PC-9 (cell line): ENCODE results near the gene GTPBP6. TPM values are rescaled to one million over a fixed set of nuclear protein-coding genes. Genes with fewer than 3 reads are reported as not detected.

Experiments
- BruUV-seq: library from RNA; stranded (reverse); fragments of 400-500 nt; replicated peaks from 2 replicates; lab custom pipeline; 2021; lab: Mats Ljungman, UMichigan
- CTCF ChIA-PET: fragments of 300-600 bp; sonication (Branson Sonifier 250); formaldehyde crosslinking; loops from one replicate; lab custom pipeline; 2022; ENCODE audit warnings: antibody characterized with exemption; lab: Charles Lee
- POLR2A ChIA-PET: fragments of 300-600 bp; sonication (Branson Sonifier 250); formaldehyde crosslinking; loops from one replicate; lab custom pipeline; 2022; ENCODE audit warnings: antibody characterized with exemption; ENCODE audit not compliant: unreplicated experiment; lab: Charles Lee
- DNase-seq, 2 experiments: peaks; one replicate each; pipeline versions ENCODE4 v3.0.0 to v3.0.0-alpha.2; 2015 to 2022; ENCODE audit warnings: mixed read lengths in 1 of 2
- H2AFZ ChIP-seq: fragments of 200-600 bp; sonication (generic); 2 replicates; pipeline ENCODE4 v1.8.1; 2017; ENCODE audit warnings: antibody characterized with exemption
- H3F3A ChIP-seq: fragments of 200-600 bp; sonication (generic); 2 replicates; pipeline ENCODE4 v1.8.1; 2017; ENCODE audit warnings: antibody characterized with exemption, mild to moderate bottlenecking, low read depth; ENCODE audit not compliant: insufficient read depth
- H3K27ac ChIP-seq: fragments of 200-600 bp; sonication (generic); 2 replicates; pipeline ENCODE4 v1.6.1; 2016; ENCODE audit warnings: mixed run types
- H3K27me3 ChIP-seq: fragments of 200-600 bp; sonication (generic); 2 replicates; pipeline ENCODE4 v1.6.1; 2016; ENCODE audit warnings: low read depth, mixed run types; ENCODE audit not compliant: insufficient read depth
- H3K36me3 ChIP-seq: fragments of 200-600 bp; sonication (generic); 2 replicates; pipeline ENCODE4 v1.6.1; 2016; ENCODE audit warnings: low read depth, mixed run types
- H3K4me1 ChIP-seq: fragments of 200-600 bp; sonication (generic); replicated peaks from 2 replicates; pipeline ENCODE4 v1.6.1; 2016; ENCODE audit warnings: mixed run types; ENCODE audit not compliant: insufficient read depth
- H3K4me2 ChIP-seq: fragments of 200-600 bp; sonication (generic); 2 replicates; pipeline ENCODE4 v1.6.1; 2017; ENCODE audit warnings: mixed run types
- H3K4me3 ChIP-seq: fragments of 200-600 bp; sonication (generic); 2 replicates; pipeline ENCODE4 v1.6.1; 2016; ENCODE audit warnings: mixed run types
- H3K79me2 ChIP-seq: fragments of 200-600 bp; sonication (generic); 2 replicates; pipeline ENCODE4 v1.6.1; 2017; ENCODE audit warnings: low read depth, mixed run types
- H3K9me2 ChIP-seq: fragments of 200-600 bp; sonication (generic); 2 replicates; pipeline ENCODE4 v1.8.1; 2017; ENCODE audit warnings: mild to moderate bottlenecking; ENCODE audit not compliant: insufficient read depth
- H3K9me3 ChIP-seq: fragments of 200-600 bp; sonication (generic); 2 replicates; pipeline ENCODE4 v1.8.1; 2016; ENCODE audit warnings: low read depth; ENCODE audit not compliant: insufficient read depth
- H4K20me1 ChIP-seq: fragments of 200-600 bp; sonication (generic); 2 replicates; pipeline ENCODE4 v1.8.1; 2017; ENCODE audit not compliant: insufficient read depth
- CTCF ChIP-seq: fragments of 200-600 bp; sonication (generic); conservative IDR thresholded peaks from 2 replicates; pipeline ENCODE4 v1.6.1; 2017; ENCODE audit warnings: mixed run types, antibody characterized with exemption, mild to moderate bottlenecking, moderate library complexity
- EZH2 ChIP-seq: fragments of 200-600 bp; sonication (generic); IDR thresholded peaks from 2 replicates; pipeline ENCODE4 v1.8.0; 2017; ENCODE audit warnings: antibody characterized with exemption, low read depth
- intact Hi-C: fragments of 100-400 bp; cut with micrococcal nuclease; formaldehyde crosslinking; loops from one replicate; pipeline ENCODE4 v1.10.0; 2022; ENCODE audit not compliant: unreplicated experiment
- total RNA-seq: library from RNA; stranded (reverse); gene quantifications from 2 replicates; pipeline ENCODE4 v1.2.3, GENCODE V29; 2021

Gene GTPBP6
- total RNA-seq, 1 experiment from 2014 or later = 43.5 TPM

GRCh38 chrX:334971-335757 lies 16.6 kb upstream of the GTPBP6 start:
- H3K79me2 ChIP-seq = no peaks in the 10 kb centered on the region
- no TSS peak for BruUV-seq
- no peaks in the 10 kb centered on the region for H3K36me3 ChIP-seq
- H3K9me2 ChIP-seq = no peaks in the 10 kb centered on the region
- H3K4me1 ChIP-seq = no peaks in the 10 kb centered on the region
- H2AFZ ChIP-seq = no peak overlapping the region
- TF ChIP-seq CTCF (no peak), EZH2 (no peak)
- H3K4me3 ChIP-seq = no peak overlapping the region
- no peak for DNase-seq
- intact Hi-C loops = no loop called here
- H3K4me2 ChIP-seq = no peak overlapping the region
- H3K9me3 ChIP-seq = no peaks in the 10 kb centered on the region
- CTCF ChIA-PET = no interaction called here
- no peaks in the 10 kb centered on the region for H3K27me3 ChIP-seq
- no peaks in the 10 kb centered on the region for H4K20me1 ChIP-seq
- H3K27ac ChIP-seq = no peak overlapping the region
- POLR2A ChIA-PET = no interaction called here
- H3F3A ChIP-seq = no peaks in the 10 kb centered on the region

DNA sequence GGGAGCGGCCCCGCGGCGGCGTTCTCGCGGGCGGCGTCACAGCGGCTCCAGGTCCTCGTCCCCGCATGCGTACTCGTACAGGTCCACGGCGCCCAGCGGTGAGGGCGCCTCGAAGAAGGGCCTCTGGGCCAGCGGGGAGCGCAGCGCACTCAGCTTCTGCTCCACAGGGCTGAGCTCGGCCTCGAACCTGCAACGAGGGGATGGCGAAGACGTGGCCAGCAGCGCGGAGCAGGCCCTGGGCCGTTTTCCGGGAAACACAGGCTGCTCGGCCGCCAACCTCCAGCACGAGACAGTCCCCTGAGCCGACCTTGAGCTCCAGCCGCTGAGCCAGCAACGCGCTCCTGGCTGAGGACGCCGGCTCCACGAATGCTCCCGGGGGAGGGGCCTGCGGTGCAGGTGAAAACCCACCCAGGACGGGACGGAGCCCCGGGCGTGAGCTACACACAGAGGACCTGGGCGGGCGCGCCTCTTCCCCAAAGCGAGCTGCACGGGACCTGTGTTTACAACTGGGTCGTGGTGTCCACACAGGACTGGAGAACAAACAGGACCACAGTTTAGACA lies 15.8 kb upstream of the GTPBP6 start:
- CTCF ChIA-PET = no interaction called here
- no peak for TF ChIP-seq CTCF
- TF ChIP-seq EZH2 = no peak
- no peaks in the 10 kb centered on the region for H3K4me1 ChIP-seq
- no peaks in the 10 kb centered on the region for H3K9me2 ChIP-seq
- no peak overlapping the region for H3K4me3 ChIP-seq
- BruUV-seq = no TSS peak
- POLR2A ChIA-PET = no interaction called here
- no peaks in the 10 kb centered on the region for H4K20me1 ChIP-seq
- H3F3A ChIP-seq = no peaks in the 10 kb centered on the region
- H3K27me3 ChIP-seq = no peaks in the 10 kb centered on the region
- no peaks in the 10 kb centered on the region for H3K79me2 ChIP-seq
- H2AFZ ChIP-seq = no peak overlapping the region
- no peak overlapping the region for H3K27ac ChIP-seq
- no peak overlapping the region for H3K4me2 ChIP-seq
- H3K9me3 ChIP-seq = no peaks in the 10 kb centered on the region
- DNase-seq = no peak
- H3K36me3 ChIP-seq = no peaks in the 10 kb centered on the region
- intact Hi-C loops = no loop called here

DNA sequence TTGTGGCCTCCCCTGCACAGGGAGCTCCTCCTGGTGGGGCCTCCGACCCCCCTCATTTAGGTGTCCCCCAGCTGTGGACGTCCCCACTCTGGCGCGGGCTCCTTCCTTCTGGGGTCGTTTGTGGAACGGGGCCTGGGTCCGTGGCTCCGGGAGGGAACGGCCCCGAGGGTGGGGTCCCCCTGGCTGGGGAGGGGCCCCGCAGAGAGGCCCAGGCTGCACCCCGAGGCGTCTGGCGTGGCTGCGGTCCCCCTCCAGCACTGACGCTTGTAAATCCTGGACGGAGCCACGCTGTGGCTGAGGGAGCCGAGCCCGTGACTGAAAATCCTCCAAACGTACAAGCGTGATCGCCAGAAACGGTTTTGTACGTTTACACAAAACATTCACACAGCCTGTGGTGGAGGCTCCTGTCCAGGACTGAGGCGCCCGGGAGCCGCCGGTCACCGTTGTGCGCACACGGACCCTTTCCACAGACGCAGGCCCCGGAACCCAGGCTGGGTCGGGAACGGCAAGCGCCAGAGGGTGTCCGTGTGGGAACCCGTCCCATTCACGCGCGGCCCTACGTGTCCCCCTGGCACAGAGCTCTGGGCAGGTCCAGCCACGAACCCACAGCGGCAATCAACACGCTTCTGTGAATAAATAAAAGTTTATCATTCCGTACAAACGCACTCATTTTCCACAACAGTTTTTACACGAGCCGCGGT lies 15.2 kb upstream of the GTPBP6 start:
- Histone ChIP-seq H3K27me3 (no peaks in the 10 kb centered on the region), H3K36me3 (no peaks in the 10 kb centered on the region), H4K20me1 (no peaks in the 10 kb centered on the region), H3K27ac (no peak overlapping the region), H3K9me2 (no peaks in the 10 kb centered on the region), H3K9me3 (no peaks in the 10 kb centered on the region), H3K4me1 (no peaks in the 10 kb centered on the region), H3K79me2 (no peaks in the 10 kb centered on the region), H2AFZ (no peak overlapping the region), H3K4me2 (no peak overlapping the region), H3F3A (no peaks in the 10 kb centered on the region), H3K4me3 (no peak overlapping the region)
- TF ChIP-seq EZH2 = no peak
- no peak for TF ChIP-seq CTCF
- no TSS peak for BruUV-seq
- DNase-seq = no peak
- ChIA-PET CTCF (no interaction called here), POLR2A (no interaction called here)
- intact Hi-C loops = no loop called here
